Measurements from ENCODE around the gene ADCY7.

DNA sequence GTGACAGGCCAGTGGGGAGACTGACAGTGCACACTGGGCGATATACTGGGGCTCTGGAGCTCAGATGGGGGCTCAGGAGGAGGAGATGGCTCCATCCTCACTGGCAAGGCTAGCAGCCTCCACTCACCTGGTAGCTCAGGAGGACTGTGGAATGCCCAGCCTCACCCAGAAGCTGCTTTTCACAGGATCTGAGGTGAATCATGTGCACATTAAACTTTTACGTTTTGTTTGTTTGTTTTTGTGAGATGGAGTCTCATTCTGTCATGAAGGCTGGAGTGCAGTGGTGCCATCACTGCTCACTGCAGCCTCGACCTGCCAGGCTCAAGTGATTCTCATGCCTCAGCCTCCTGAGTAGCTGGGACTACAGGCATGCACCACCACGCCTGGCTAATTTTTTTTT lies 28.6 kb downstream of the ADCY7 start:
- TF ChIP-seq POLR2A (IDR thresholded peaks at IDR 0.05; ENCODE audit: low read depth, low read length) (no peak), POLR2AphosphoS5 (IDR thresholded peaks at IDR 0.05; ENCODE audit: low read depth, low read length) (no peak), TAF1 (IDR thresholded peaks at IDR 0.05; ENCODE audit: low read depth, low read length) (no peak), POU2F2 (IDR thresholded peaks at IDR 0.05; ENCODE audit: low read depth, low read length) (no peak)

Data from GM12891 (cell line).